ENCODE data around the gene RNF166. TPM values are rescaled to one million over a fixed set of nuclear protein-coding genes. Genes with fewer than 3 reads are reported as not detected.
A peak's percentile ranks its signal among the peaks of the same experiment; 100 is the strongest.

Gene RNF166
- total RNA-seq, 4 donors from 2014 or later: 14.7 to 21.8 (median 17.7) TPM

GRCh38 chr16:88746506-88746905, 40.3 kb upstream of the RNF166 start:
- intact Hi-C loops (cut with DNase I; ENCODE audit: low total_unique reads): loop anchor here (5.0 kb wide), 1 partner anchor 466 kb away; no protein-coding TSS in a partner anchor
- 17 to 18% methylated on average over 17 of the region's 17 CpGs for WGBS, 2 donors
- TF ChIP-seq POLR2A (IDR thresholded peaks at IDR 0.05) (no peak), CTCF (IDR thresholded peaks at IDR 0.05) (no peak)
- H3K4me3 ChIP-seq (ENCODE audit: low read depth, poor library complexity, severe bottlenecking): no peak overlapping the region
- DNase-seq (ENCODE audit: low spot score in 2 of 2): no peak

- no peak overlapping the region for H3K4me3 ChIP-seq (ENCODE audit: low read depth, poor library complexity, severe bottlenecking)
- DNase-seq (ENCODE audit: low spot score in 2 of 2): no peak
- intact Hi-C loops (cut with DNase I; ENCODE audit: low total_unique reads): loop anchor here (5.0 kb wide), 1 partner anchor 467 kb away; no protein-coding TSS in a partner anchor
- 74 to 78% methylated on average over 36 of the region's 39 CpGs for WGBS, 2 donors
- TF ChIP-seq CTCF (IDR thresholded peaks at IDR 0.05): no peak
- TF ChIP-seq POLR2A (IDR thresholded peaks at IDR 0.05): no peak
These were observed 38.6 kb upstream of the RNF166 start for GRCh38 chr16:88744577-88745521.

GRCh38 chr16:88743693-88744576, 37.7 kb upstream of the RNF166 start:
- peak; percentile 56 to 95 for DNase-seq (ENCODE audit: low spot score in 2 of 2)
- intact Hi-C loops (cut with DNase I; ENCODE audit: low total_unique reads): no loop called here

GRCh38 chr16:88742896-88743605, 36.8 kb upstream of the RNF166 start:
- no peak overlapping the region for H3K4me3 ChIP-seq (ENCODE audit: low read depth, poor library complexity, severe bottlenecking)
- DNase-seq (ENCODE audit: low spot score in 2 of 2): no peak
- intact Hi-C loops (cut with DNase I; ENCODE audit: low total_unique reads): no loop called here
- TF ChIP-seq CTCF (IDR thresholded peaks at IDR 0.05): no peak
- TF ChIP-seq POLR2A (IDR thresholded peaks at IDR 0.05): no peak
- 82 to 83% methylated on average over 11 to 16 of the region's 19 CpGs for WGBS, 2 donors

More at GRCh38 chr16:88743693-88744576, 37.7 kb upstream of the RNF166 start:
- 45 to 70% methylated on average over 11 to 21 of the region's 32 CpGs for WGBS, 2 donors
- TF ChIP-seq CTCF (IDR thresholded peaks at IDR 0.05) (peak in 1 of 3 donors; percentile 77), POLR2A (IDR thresholded peaks at IDR 0.05) (no peak)
- H3K4me3 ChIP-seq (ENCODE audit: low read depth, poor library complexity, severe bottlenecking): no peak overlapping the region

GRCh38 chr16:88741368-88741767, 35.2 kb upstream of the RNF166 start:
- no peak for TF ChIP-seq POLR2A (IDR thresholded peaks at IDR 0.05)
- no peak for TF ChIP-seq CTCF (IDR thresholded peaks at IDR 0.05)
- intact Hi-C loops (cut with DNase I; ENCODE audit: low total_unique reads): no loop called here
- H3K4me3 ChIP-seq (ENCODE audit: low read depth, poor library complexity, severe bottlenecking): no peak overlapping the region
- no peak for DNase-seq (ENCODE audit: low spot score in 2 of 2)
- WGBS, 2 donors: 87 to 90% methylated on average over 17 of the region's 17 CpGs

Measured in lower leg skin (tissue), 4 donors.